HCT116 (cell line): ENCODE data around the gene PCDH9. TPM values are rescaled to one million over a fixed set of nuclear protein-coding genes. Genes with fewer than 3 reads are reported as not detected.

Source experiments
- ATAC-seq: fragments of 200-7000 bp; cut with Tn5 transposase; 2 replicates; pipeline ENCODE4 v1.9.1; 2020; ENCODE audit warnings: mild to moderate bottlenecking, moderate library complexity
- BruUV-seq: library from RNA; stranded (reverse); fragments of 400-500 nt; replicated peaks from 2 replicates; lab custom pipeline; 2021; lab: Mats Ljungman, UMichigan
- CTCF ChIA-PET: fragments of 300-600 bp; sonication (Branson Sonifier 250); formaldehyde crosslinking; loops from one replicate; lab custom pipeline; 2021; ENCODE audit warnings: antibody characterized with exemption; lab: Charles Lee
- POLR2A ChIA-PET: fragments of 300-600, 350-600 bp; sonication (Branson Sonifier 250); formaldehyde crosslinking; loops from one replicate; lab custom pipeline; 2021; ENCODE audit warnings: antibody characterized with exemption; lab: Charles Lee
- RAD21 ChIA-PET, 2 experiments: fragments of 300-600 bp; sonication (Branson Sonifier 250); formaldehyde crosslinking; loops; one replicate each; lab custom pipeline; 2023; ENCODE audit warnings: low total read pairs in 2 of 2; ENCODE audit not compliant: uncharacterized antibody in 2 of 2, unreplicated experiment in 2 of 2, low non-redundant PET in 1 of 2; lab: Charles Lee
- DNase-seq: peaks from one replicate; pipeline ENCODE4 v3.0.0-alpha.2; 2010; ENCODE audit warnings: low read depth, low spot score
- H2AFZ ChIP-seq: fragments of 200-600 bp; shearing (Covaris generic), sonication (generic); 2 replicates; pipeline ENCODE4 v1.6.1; 2017; ENCODE audit warnings: low read depth, mixed run types, mixed read lengths, antibody characterized with exemption, low read length; ENCODE audit not compliant: poor library complexity, severe bottlenecking
- H3K27ac ChIP-seq: 2 replicates; pipeline ENCODE4 v1.5.1; 2012; ENCODE audit warnings: low read depth, low read length
- H3K27me3 ChIP-seq: fragments of 200-600 bp; sonication (generic); 2 replicates; pipeline ENCODE4 v1.6.1; 2016; ENCODE audit warnings: mixed run types, low read length, mixed read lengths; ENCODE audit not compliant: insufficient read depth
- H3K36me3 ChIP-seq, 2 experiments: fragments of 200-500 bp in 1 of 2; fragments of 200-600 bp in 1 of 2; sonication (Bioruptor generic) in 1 of 2; sonication (generic) in 1 of 2; 2 replicates each; pipeline versions ENCODE4 v1.5.1 to v1.6.1; 2014 to 2016; ENCODE audit warnings: low read length in 2 of 2, inconsistent platforms in 1 of 2, mixed read lengths in 1 of 2, mixed run types in 1 of 2; ENCODE audit not compliant: insufficient read depth in 2 of 2, control insufficient read depth in 1 of 2
- H3K4me1 ChIP-seq, 2 experiments: fragments of 200-600 bp in 1 of 2; sonication (generic) in 1 of 2; 2 replicates each; pipeline versions ENCODE4 v1.5.1 to v1.6.1; 2012 to 2017; ENCODE audit warnings: low read length in 2 of 2, inconsistent platforms in 1 of 2, mild to moderate bottlenecking in 1 of 2, mixed read lengths in 1 of 2, mixed run types in 1 of 2, moderate library complexity in 1 of 2; ENCODE audit not compliant: insufficient read depth in 2 of 2, control insufficient read depth in 1 of 2
- H3K4me2 ChIP-seq: fragments of 200-600 bp; sonication (generic); 2 replicates; pipeline ENCODE4 v1.6.1; 2017; ENCODE audit warnings: mixed run types, low read length, mixed read lengths
- H3K4me3 ChIP-seq, 2 experiments: fragments of 200-600 bp in 1 of 2; sonication (generic) in 1 of 2; replicated peaks in 1 of 2; 2 replicates each; pipeline ENCODE4 v1.5.1; 2011 to 2016; ENCODE audit warnings: low read length in 2 of 2, control low read depth in 1 of 2, low read depth in 1 of 2, mild to moderate bottlenecking in 1 of 2, mixed read lengths in 1 of 2, mixed run types in 1 of 2
- H3K79me2 ChIP-seq: fragments of 200-600 bp; sonication (generic); 2 replicates; pipeline ENCODE4 v1.6.1; 2017; ENCODE audit warnings: mild to moderate bottlenecking, mixed run types, low read length, moderate library complexity, mixed read lengths; ENCODE audit not compliant: insufficient read depth
- H3K9ac ChIP-seq: fragments of 200-600 bp; sonication (generic); 2 replicates; pipeline ENCODE4 v1.6.1; 2016; ENCODE audit warnings: low read length, mixed read lengths
- H3K9me2 ChIP-seq: fragments of 200-600 bp; sonication (generic), shearing (Covaris generic); 2 replicates; pipeline ENCODE4 v1.6.1; 2017; ENCODE audit warnings: mixed run types, mild to moderate bottlenecking, moderate library complexity; ENCODE audit not compliant: insufficient read depth
- H3K9me3 ChIP-seq, 2 experiments: fragments of 200-500 bp in 1 of 2; fragments of 200-600 bp in 1 of 2; sonication (Bioruptor generic) in 1 of 2; sonication (generic) in 1 of 2; 2 replicates each; pipeline ENCODE4 v1.6.1; 2014 to 2017; ENCODE audit warnings: low read length in 2 of 2, mixed read lengths in 2 of 2, inconsistent platforms in 1 of 2, low read depth in 1 of 2, mild to moderate bottlenecking in 1 of 2, mixed run types in 1 of 2, moderate library complexity in 1 of 2; ENCODE audit not compliant: control insufficient read depth in 1 of 2, insufficient read depth in 1 of 2
- H4K20me1 ChIP-seq: fragments of 200-600 bp; sonication (generic), shearing (Covaris generic); 2 replicates; pipeline ENCODE4 v1.6.1; 2017; ENCODE audit warnings: mixed run types, mild to moderate bottlenecking, moderate library complexity; ENCODE audit not compliant: insufficient read depth
- ATF3 ChIP-seq: IDR thresholded peaks from 2 replicates; pipeline ENCODE4 v1.6.1; 2012
- CTCF ChIP-seq, 3 experiments: fragments of 200-600 bp in 1 of 3; sonication (generic) in 1 of 3; IDR thresholded peaks in 2 of 3; conservative IDR thresholded peaks in 1 of 3; 2 replicates each; pipeline ENCODE4 v1.5.1; 2012 to 2017; ENCODE audit warnings: low read depth in 2 of 3, low read length in 2 of 3, antibody characterized with exemption in 1 of 3, borderline replicate concordance in 1 of 3, control low read depth in 1 of 3, mild to moderate bottlenecking in 1 of 3, mixed read lengths in 1 of 3, mixed run types in 1 of 3, moderate library complexity in 1 of 3; ENCODE audit not compliant: insufficient read depth in 1 of 3
- FOSL1 ChIP-seq: IDR thresholded peaks from 2 replicates; pipeline ENCODE4 v1.6.1; 2012; ENCODE audit warnings: low read depth
- POLR2A ChIP-seq: IDR thresholded peaks from 2 replicates; pipeline ENCODE4 v1.7.0; 2011; ENCODE audit warnings: borderline replicate concordance; ENCODE audit not compliant: insufficient read depth, insufficient read length; ENCODE audit errors: extremely low read depth
- POLR2AphosphoS5 ChIP-seq: IDR thresholded peaks from 2 replicates; pipeline ENCODE4 v1.6.1; 2011; ENCODE audit warnings: mild to moderate bottlenecking, low read depth, low read length, moderate library complexity
- SIN3A ChIP-seq: IDR thresholded peaks from 2 replicates; pipeline ENCODE4 v1.6.1; 2012; ENCODE audit warnings: low read depth
- SP1 ChIP-seq: IDR thresholded peaks from 2 replicates; pipeline ENCODE4 v1.6.1; 2012; ENCODE audit warnings: low read depth
- SRF ChIP-seq: IDR thresholded peaks from 2 replicates; pipeline ENCODE4 v1.6.1; 2012; ENCODE audit warnings: low read depth
- TCF7L2 ChIP-seq: IDR thresholded peaks from 2 replicates; pipeline ENCODE4 v1.7.0; 2011; ENCODE audit warnings: borderline replicate concordance, inconsistent platforms; ENCODE audit not compliant: insufficient read depth, insufficient read length; ENCODE audit errors: extremely low read depth
- ZBTB33 ChIP-seq: IDR thresholded peaks from 2 replicates; pipeline ENCODE4 v1.6.1; 2011; ENCODE audit warnings: mild to moderate bottlenecking, low read length, moderate library complexity; ENCODE audit not compliant: insufficient replicate concordance; ENCODE audit errors: extremely low read depth
- ZFX ChIP-seq: fragments of 450-650 bp; IDR thresholded peaks from 2 replicates; pipeline ENCODE4 v1.6.1; 2017
- ZNF274 ChIP-seq: fragments of 200-500 bp; sonication (Bioruptor generic); IDR thresholded peaks from 2 replicates; pipeline ENCODE4 v1.6.1; 2014; ENCODE audit warnings: mild to moderate bottlenecking, low read depth, low read length, inconsistent platforms
- intact Hi-C: fragments of 100-400 bp; cut with micrococcal nuclease; formaldehyde crosslinking; loops from 2 replicates; pipeline ENCODE4 v1.10.0; 2022
- total RNA-seq: library from RNA; stranded (reverse); gene quantifications from one replicate; pipeline ENCODE4 v1.2.1, GENCODE V29; 2021; ENCODE audit not compliant: unreplicated experiment
- TF ChIP-seq, protein P1 (sequence below): IDR thresholded peaks from 2 replicates; pipeline ENCODE4 v1.6.1; 2012

Gene PCDH9
- total RNA-seq, 1 experiment from 2014 or later, result 0.02 TPM

DNA sequence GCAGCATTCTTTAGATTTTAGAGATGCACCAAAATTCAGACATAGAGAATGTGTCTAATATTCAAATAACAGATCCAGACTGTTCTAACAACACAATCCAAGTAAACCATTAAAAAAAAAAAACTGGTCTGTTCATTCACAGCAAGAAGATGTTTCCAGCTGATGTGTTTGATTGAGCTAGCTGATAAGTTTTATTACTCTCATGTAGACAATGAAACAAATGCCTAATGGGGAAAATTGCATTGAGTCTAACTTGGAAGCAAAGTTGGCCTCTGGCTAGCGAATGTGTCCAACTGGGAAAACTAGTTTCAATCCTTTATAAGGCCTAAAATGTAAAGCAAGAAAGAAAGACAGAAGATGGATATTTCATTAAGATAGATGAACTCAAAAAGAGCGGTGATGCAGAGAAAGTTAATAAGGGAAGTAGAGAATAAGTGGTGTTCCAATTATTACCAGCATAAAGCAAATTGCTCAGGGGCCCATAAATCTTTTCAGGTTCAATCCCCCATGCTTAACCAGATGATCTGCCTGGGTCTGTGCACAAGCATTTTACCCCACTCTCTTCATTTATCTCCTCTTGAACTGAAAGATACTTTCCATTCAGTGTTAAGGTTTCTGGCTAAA, 54.2 kb downstream of the PCDH9 start:
- H2AFZ ChIP-seq, result no peak overlapping the region
- no peak for DNase-seq
- no peaks in the 10 kb centered on the region for H3K79me2 ChIP-seq
- POLR2A ChIA-PET, result no interaction called here
- TF ChIP-seq ATF3 (no peak), SP1 (no peak), CTCF (IDR thresholded peaks at IDR 0.05 in 2 of 3, conservative IDR thresholded peaks at IDR 0.05 in 1 of 3; ENCODE audit: borderline replicate concordance in 1 of 3, insufficient read depth in 1 of 3, low read depth in 2 of 3, low read length in 2 of 3) (no peak), SIN3A (no peak), TCF7L2 (no peak), POLR2AphosphoS5 (no peak), FOSL1 (no peak), POLR2A (no peak), SRF (no peak), ZFX (no peak), ZNF274 (no peak), ZBTB33 (no peak)
- TF ChIP-seq, protein P1, sequence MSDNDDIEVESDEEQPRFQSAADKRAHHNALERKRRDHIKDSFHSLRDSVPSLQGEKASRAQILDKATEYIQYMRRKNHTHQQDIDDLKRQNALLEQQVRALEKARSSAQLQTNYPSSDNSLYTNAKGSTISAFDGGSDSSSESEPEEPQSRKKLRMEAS, result no peak
- no peak overlapping the region for H3K27ac ChIP-seq
- H3K9me2 ChIP-seq, result no peaks in the 10 kb centered on the region
- no peaks in the 10 kb centered on the region for H3K4me1 ChIP-seq
- H4K20me1 ChIP-seq, result no peaks in the 10 kb centered on the region
- no peaks in the 10 kb centered on the region for H3K9me3 ChIP-seq
- CTCF ChIA-PET, result no interaction called here
- H3K4me2 ChIP-seq, result no peak overlapping the region
- ATAC-seq, result no peak
- RAD21 ChIA-PET, result no interaction called here
- H3K36me3 ChIP-seq, result no peaks in the 10 kb centered on the region
- no peak overlapping the region for H3K9ac ChIP-seq
- H3K27me3 ChIP-seq, result no peaks in the 10 kb centered on the region
- BruUV-seq, result no TSS peak
- intact Hi-C loops, result no loop called here
- H3K4me3 ChIP-seq, result no peak overlapping the region
